Osteoblast (primary cell): ENCODE measurements around the gene NOL3. TPM values are rescaled to one million over a fixed set of nuclear protein-coding genes. Genes with fewer than 3 reads are reported as not detected.

Source experiments
- DNase-seq: peaks from one replicate; pipeline ENCODE4 v3.0.0; 2011; ENCODE audit warnings: low spot score, mixed read lengths; ENCODE audit not compliant: insufficient read length; ENCODE audit errors: missing footprints
- H2AFZ ChIP-seq: 2 replicates; pipeline ENCODE4 v1.6.0; 2011; ENCODE audit warnings: mild to moderate bottlenecking, low read length
- H3K27ac ChIP-seq: 2 replicates; pipeline ENCODE4 v1.5.1; 2011; ENCODE audit warnings: mild to moderate bottlenecking, low read depth, low read length, moderate library complexity
- H3K27me3 ChIP-seq: 2 replicates; pipeline ENCODE4 v1.6.0; 2012; ENCODE audit warnings: mild to moderate bottlenecking, control low read depth, inconsistent platforms, low read length, moderate library complexity; ENCODE audit not compliant: insufficient read depth
- H3K36me3 ChIP-seq: 2 replicates; pipeline ENCODE4 v1.5.1; 2011; ENCODE audit warnings: mild to moderate bottlenecking, low read length, control low read depth, moderate library complexity; ENCODE audit not compliant: insufficient read depth
- H3K4me1 ChIP-seq: 2 replicates; pipeline ENCODE4 v1.5.1; 2011; ENCODE audit warnings: mild to moderate bottlenecking, low read length, control low read depth, moderate library complexity; ENCODE audit not compliant: insufficient read depth
- H3K4me2 ChIP-seq: 2 replicates; pipeline ENCODE4 v1.6.0; 2011; ENCODE audit warnings: mild to moderate bottlenecking, low read length; ENCODE audit not compliant: insufficient read depth
- H3K4me3 ChIP-seq: fragments of 200-600 bp; sonication (generic); 3 replicates; pipeline ENCODE4 v1.5.1; 2012; ENCODE audit warnings: mild to moderate bottlenecking, low read length, inconsistent platforms; ENCODE audit not compliant: insufficient read depth
- H3K79me2 ChIP-seq: 2 replicates; pipeline ENCODE4 v1.6.0; 2012; ENCODE audit warnings: mild to moderate bottlenecking, low read length, control low read depth, inconsistent platforms; ENCODE audit not compliant: insufficient read depth
- H3K9me3 ChIP-seq: 2 replicates; pipeline ENCODE4 v1.5.1; 2011; ENCODE audit warnings: low read depth, low read length, control low read depth
- H4K20me1 ChIP-seq: 2 replicates; pipeline ENCODE4 v1.6.0; 2012; ENCODE audit warnings: mild to moderate bottlenecking, low read length, control low read depth; ENCODE audit not compliant: insufficient read depth
- CTCF ChIP-seq: IDR thresholded peaks from 2 replicates; pipeline ENCODE4 v1.5.1; 2011; ENCODE audit warnings: mild to moderate bottlenecking, low read depth, low read length, moderate library complexity; ENCODE audit errors: extremely low read depth
- total RNA-seq: library from RNA; depleted of rRNA; stranded (reverse); fragments of >200 nt; gene quantifications from 2 replicates; pipeline ENCODE4 v1.2.3, GENCODE V29; 2012

The NOL3 gene
- total RNA-seq, 1 donor = 10.9 TPM

- H4K20me1 ChIP-seq = peaks cover 37% of the 10 kb centered on the region
- no peaks in the 10 kb centered on the region for H3K27me3 ChIP-seq
- no peak overlapping the region for H3K27ac ChIP-seq
- H3K79me2 ChIP-seq = peaks cover 8% of the 10 kb centered on the region
- peak overlapping the region; percentile 82 for H3K4me2 ChIP-seq
- DNase-seq = peak; percentile 98
- TF ChIP-seq CTCF = no peak
- H3K9me3 ChIP-seq = no peaks in the 10 kb centered on the region
- peak overlapping the region; percentile 66 for H3K4me3 ChIP-seq
- no peak overlapping the region for H2AFZ ChIP-seq
- H3K36me3 ChIP-seq = no peaks in the 10 kb centered on the region
- peaks cover 31% of the 10 kb centered on the region for H3K4me1 ChIP-seq
Measured at GRCh38 chr16:67177743-67178699, 7.7 kb downstream of the NOL3 start.

GRCh38 chr16:67179421-67180080 is 9.2 kb downstream of the NOL3 start:
- Histone ChIP-seq H2AFZ (no peak overlapping the region), H3K36me3 (no peaks in the 10 kb centered on the region), H4K20me1 (peaks cover 37% of the 10 kb centered on the region), H3K4me2 (no peak overlapping the region), H3K27ac (no peak overlapping the region), H3K27me3 (no peaks in the 10 kb centered on the region), H3K4me1 (peaks cover 28% of the 10 kb centered on the region), H3K79me2 (peaks cover 11% of the 10 kb centered on the region), H3K9me3 (no peaks in the 10 kb centered on the region), H3K4me3 (no peak overlapping the region)
- peak; percentile 20 for TF ChIP-seq CTCF
- DNase-seq = no peak

- DNase-seq = no peak
- Histone ChIP-seq H3K4me2 (no peak overlapping the region), H2AFZ (no peak overlapping the region), H3K27me3 (no peaks in the 10 kb centered on the region), H3K27ac (no peak overlapping the region), H3K4me1 (peaks cover 29% of the 10 kb centered on the region), H3K9me3 (no peaks in the 10 kb centered on the region), H3K79me2 (peaks cover 11% of the 10 kb centered on the region), H3K4me3 (no peak overlapping the region), H3K36me3 (no peaks in the 10 kb centered on the region), H4K20me1 (peaks cover 38% of the 10 kb centered on the region)
- TF ChIP-seq CTCF = no peak
Measured at GRCh38 chr16:67180166-67180565, 9.8 kb downstream of the NOL3 start.

- Histone ChIP-seq H3K36me3 (no peaks in the 10 kb centered on the region), H3K9me3 (no peaks in the 10 kb centered on the region), H3K27ac (no peak overlapping the region), H2AFZ (no peak overlapping the region), H3K4me1 (peaks cover 37% of the 10 kb centered on the region), H3K4me3 (peak overlapping the region; percentile 38), H3K27me3 (no peaks in the 10 kb centered on the region), H4K20me1 (peaks cover 39% of the 10 kb centered on the region), H3K79me2 (peaks cover 11% of the 10 kb centered on the region), H3K4me2 (peak overlapping the region; percentile 55)
- no peak for TF ChIP-seq CTCF
- DNase-seq = peak; percentile 99
Measured at GRCh38 chr16:67181346-67181745, 11.0 kb downstream of the NOL3 start.
